ENCODE results near the gene ZNF827. TPM values are rescaled to one million over a fixed set of nuclear protein-coding genes. Genes with fewer than 3 reads are reported as not detected.
A peak's percentile ranks its signal among the peaks of the same experiment; 100 is the strongest.

ZNF827 gene
- total and polyA plus RNA-seq, 2 of the 13 experiments (the other 11 are each of a cell fraction or from before 2014, with no cell fraction given), result 2.8 TPM

GRCh38 chr4:145938618-145939440 lies at the start of gene ZNF827 (continued):
- TF ChIP-seq PRMT3 (CRISPR knock-in tag; IDR thresholded peaks at IDR 0.05; ENCODE audit: borderline replicate concordance, low read depth) (peak; percentile 63; the same call in 1 of the 2 replicates), PPARG (CRISPR knock-in tag; conservative IDR thresholded peaks at IDR 0.05) (no peak), ZZZ3 (CRISPR knock-in tag; IDR thresholded peaks at IDR 0.05; ENCODE audit: borderline replicate concordance) (no peak), RNF2 (conservative IDR thresholded peaks at IDR 0.05; ENCODE audit: low read depth) (0 out of 2 replicates have a peak, but pooled peaks have one; percentile 55), ZNF451 (CRISPR knock-in tag; IDR thresholded peaks at IDR 0.05) (no peak), U2AF1 (optimal IDR thresholded peaks at IDR 0.05; ENCODE audit: low read depth, low read length) (peak; percentile 59), SRSF1 (optimal IDR thresholded peaks at IDR 0.05; ENCODE audit: low read depth, low read length) (peak; percentile 80), REXO4 (CRISPR knock-in tag; IDR thresholded peaks at IDR 0.05; ENCODE audit: borderline replicate concordance) (no peak), RBM39 (IDR thresholded peaks at IDR 0.05; ENCODE audit: low read depth, low read length, poor library complexity, severe bottlenecking) (peak; percentile 61), ZBTB14 (CRISPR knock-in tag; IDR thresholded peaks at IDR 0.05) (no peak; the same call in 1 of the 2 replicates), KLF11 (CRISPR knock-in tag; IDR thresholded peaks at IDR 0.05) (no peak), MYNN (CRISPR knock-in tag; IDR thresholded peaks at IDR 0.05; ENCODE audit: low read depth) (no peak), FOXC1 (CRISPR knock-in tag; IDR thresholded peaks at IDR 0.05; ENCODE audit: borderline replicate concordance) (no peak), HCFC1 (IDR thresholded peaks at IDR 0.05; ENCODE audit: low read depth, low read length) (no peak), ZFAT (CRISPR knock-in tag; conservative IDR thresholded peaks at IDR 0.05) (no peak), ZBTB46 (CRISPR knock-in tag; IDR thresholded peaks at IDR 0.05; ENCODE audit: borderline replicate concordance) (no peak), SKIL (CRISPR knock-in tag; IDR thresholded peaks at IDR 0.05; ENCODE audit: borderline replicate concordance) (peak; percentile 41; the same call in 1 of the 2 replicates), ZSCAN30 (CRISPR knock-in tag; IDR thresholded peaks at IDR 0.05) (no peak), DBP (CRISPR knock-in tag; IDR thresholded peaks at IDR 0.05; ENCODE audit: not compliant biosample characterization) (no peak), IRX3 (CRISPR knock-in tag; IDR thresholded peaks at IDR 0.05; ENCODE audit: borderline replicate concordance, low read depth) (no peak), DPF2 (CRISPR knock-in tag; IDR thresholded peaks at IDR 0.05; ENCODE audit: borderline replicate concordance, low read depth) (peak; percentile 64; the same call in 1 of the 2 replicates), MEIS2 (CRISPR knock-in tag; IDR thresholded peaks at IDR 0.05) (no peak)

Measured in HepG2 (cell line).